ENCODE results near the gene INO80D.
"Not testable (repeated sequence)": the region's sequence is repeated elsewhere in the genome, so short reads cannot be mapped to it uniquely, and the experiment has no call there.

The INO80D gene

DNA sequence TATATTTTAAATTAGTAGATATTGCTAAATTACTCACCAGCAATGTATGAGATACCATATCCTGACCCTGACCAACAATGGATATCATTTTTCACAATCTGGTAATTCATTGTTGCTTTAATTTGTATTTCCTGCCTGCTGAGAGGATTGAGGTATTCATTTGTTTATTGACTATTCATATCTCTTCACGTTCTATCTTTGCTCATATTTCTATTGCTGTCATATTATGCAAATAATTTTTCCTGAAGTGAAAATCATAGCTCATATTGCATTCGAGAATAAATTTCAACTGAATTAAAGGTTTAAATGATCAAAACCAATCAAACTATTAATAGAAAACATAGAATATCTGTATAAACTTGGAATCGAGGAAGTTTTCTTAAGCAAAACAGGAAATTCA, 31.0 kb downstream of the INO80D start:
- H3K27ac ChIP-seq: no peak overlapping the region
- H3K9me3 ChIP-seq (ENCODE audit: control insufficient read depth, low read length): no peaks in the 10 kb centered on the region
- H3K4me3 ChIP-seq (ENCODE audit: low read depth, low read length): no peak overlapping the region
- H3K27me3 ChIP-seq (ENCODE audit: control insufficient read depth, insufficient read depth, low read length): no peaks in the 10 kb centered on the region
- H3K9ac ChIP-seq: no peak overlapping the region
- peaks cover 15% of the 10 kb centered on the region for H3K79me2 ChIP-seq
- H3K36me3 ChIP-seq (ENCODE audit: control insufficient read depth, insufficient read depth, low read length): no peaks in the 10 kb centered on the region
- TF ChIP-seq, protein P1, sequence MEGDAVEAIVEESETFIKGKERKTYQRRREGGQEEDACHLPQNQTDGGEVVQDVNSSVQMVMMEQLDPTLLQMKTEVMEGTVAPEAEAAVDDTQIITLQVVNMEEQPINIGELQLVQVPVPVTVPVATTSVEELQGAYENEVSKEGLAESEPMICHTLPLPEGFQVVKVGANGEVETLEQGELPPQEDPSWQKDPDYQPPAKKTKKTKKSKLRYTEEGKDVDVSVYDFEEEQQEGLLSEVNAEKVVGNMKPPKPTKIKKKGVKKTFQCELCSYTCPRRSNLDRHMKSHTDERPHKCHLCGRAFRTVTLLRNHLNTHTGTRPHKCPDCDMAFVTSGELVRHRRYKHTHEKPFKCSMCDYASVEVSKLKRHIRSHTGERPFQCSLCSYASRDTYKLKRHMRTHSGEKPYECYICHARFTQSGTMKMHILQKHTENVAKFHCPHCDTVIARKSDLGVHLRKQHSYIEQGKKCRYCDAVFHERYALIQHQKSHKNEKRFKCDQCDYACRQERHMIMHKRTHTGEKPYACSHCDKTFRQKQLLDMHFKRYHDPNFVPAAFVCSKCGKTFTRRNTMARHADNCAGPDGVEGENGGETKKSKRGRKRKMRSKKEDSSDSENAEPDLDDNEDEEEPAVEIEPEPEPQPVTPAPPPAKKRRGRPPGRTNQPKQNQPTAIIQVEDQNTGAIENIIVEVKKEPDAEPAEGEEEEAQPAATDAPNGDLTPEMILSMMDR (IDR thresholded peaks at IDR 0.05): no peak
- no peak overlapping the region for H2AFZ ChIP-seq
- H3K4me1 ChIP-seq: no peaks in the 10 kb centered on the region
- no peak overlapping the region for H3K4me2 ChIP-seq (ENCODE audit: low read length)

DNA sequence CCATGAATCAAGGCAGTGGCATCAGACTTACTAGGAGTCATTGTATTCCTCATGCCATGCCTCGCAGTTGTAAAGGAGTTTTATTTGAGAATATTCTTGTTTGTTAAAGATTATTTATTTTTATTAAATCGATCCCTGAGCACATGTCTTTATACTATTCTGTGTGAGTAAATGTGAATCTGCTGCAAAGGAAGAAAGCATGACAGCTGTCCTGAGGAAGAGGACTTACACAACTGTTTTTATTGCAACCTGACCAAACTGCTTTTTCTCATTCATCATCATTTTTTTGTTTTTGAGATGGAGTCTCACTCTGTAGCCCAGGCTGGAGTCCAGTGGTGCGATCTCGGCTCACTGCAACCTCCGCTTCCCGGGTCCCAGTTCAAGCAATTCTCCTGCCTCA, 34.1 kb downstream of the INO80D start:
- Histone ChIP-seq H3K4me2 (ENCODE audit: low read length) (no peak overlapping the region), H3K27ac (no peak overlapping the region), H3K4me3 (ENCODE audit: low read depth, low read length) (no peak overlapping the region), H2AFZ (no peak overlapping the region), H3K27me3 (ENCODE audit: control insufficient read depth, insufficient read depth, low read length) (no peaks in the 10 kb centered on the region), H3K9me3 (ENCODE audit: control insufficient read depth, low read length) (no peaks in the 10 kb centered on the region), H3K79me2 (peaks cover 26% of the 10 kb centered on the region), H3K36me3 (ENCODE audit: control insufficient read depth, insufficient read depth, low read length) (no peaks in the 10 kb centered on the region), H3K4me1 (no peaks in the 10 kb centered on the region), H3K9ac (no peak overlapping the region)
- TF ChIP-seq, protein P1 (IDR thresholded peaks at IDR 0.05): no peak

GRCh38 chr2:206049392-206049791, 36.6 kb downstream of the INO80D start:
- Histone ChIP-seq H3K9ac (no peak overlapping the region), H3K4me2 (ENCODE audit: low read length) (no peak overlapping the region), H3K27ac (no peak overlapping the region), H2AFZ (no peak overlapping the region), H3K36me3 (ENCODE audit: control insufficient read depth, insufficient read depth, low read length) (no peaks in the 10 kb centered on the region), H3K4me1 (no peaks in the 10 kb centered on the region), H3K27me3 (ENCODE audit: control insufficient read depth, insufficient read depth, low read length) (no peaks in the 10 kb centered on the region), H3K9me3 (ENCODE audit: control insufficient read depth, low read length) (no peaks in the 10 kb centered on the region), H3K79me2 (peaks cover 19% of the 10 kb centered on the region), H3K4me3 (ENCODE audit: low read depth, low read length) (no peak overlapping the region)
- TF ChIP-seq, protein P1 (IDR thresholded peaks at IDR 0.05): no peak

DNA sequence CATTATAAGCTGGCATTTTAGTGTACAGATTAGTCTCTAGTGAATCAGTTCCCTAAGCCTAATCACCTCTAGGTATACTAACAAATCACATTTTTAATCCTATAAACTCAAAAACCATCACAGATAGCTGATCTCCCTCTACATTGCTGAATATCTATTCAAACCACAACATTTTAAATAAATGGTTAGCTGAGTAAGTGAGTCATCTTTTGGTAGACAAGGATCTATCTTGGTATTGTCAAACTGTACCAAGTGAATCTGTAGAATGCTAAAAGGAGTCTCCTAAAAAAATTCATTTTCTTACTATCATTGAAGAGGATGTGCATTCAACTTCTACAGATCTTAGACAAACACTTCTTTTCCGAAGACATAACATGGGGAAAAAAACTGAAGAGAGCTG, 40.7 kb downstream of the INO80D start:
- H3K27ac ChIP-seq: no peak overlapping the region
- no peak overlapping the region for H3K9ac ChIP-seq
- no peaks in the 10 kb centered on the region for H3K9me3 ChIP-seq (ENCODE audit: control insufficient read depth, low read length)
- TF ChIP-seq, protein P1 (IDR thresholded peaks at IDR 0.05): no peak
- no peak overlapping the region for H3K4me2 ChIP-seq (ENCODE audit: low read length)
- H3K27me3 ChIP-seq (ENCODE audit: control insufficient read depth, insufficient read depth, low read length): no peaks in the 10 kb centered on the region
- peaks cover 22% of the 10 kb centered on the region for H3K79me2 ChIP-seq
- no peaks in the 10 kb centered on the region for H3K4me1 ChIP-seq
- no peak overlapping the region for H2AFZ ChIP-seq
- H3K4me3 ChIP-seq (ENCODE audit: low read depth, low read length): no peak overlapping the region
- H3K36me3 ChIP-seq (ENCODE audit: control insufficient read depth, insufficient read depth, low read length): no peaks in the 10 kb centered on the region

DNA sequence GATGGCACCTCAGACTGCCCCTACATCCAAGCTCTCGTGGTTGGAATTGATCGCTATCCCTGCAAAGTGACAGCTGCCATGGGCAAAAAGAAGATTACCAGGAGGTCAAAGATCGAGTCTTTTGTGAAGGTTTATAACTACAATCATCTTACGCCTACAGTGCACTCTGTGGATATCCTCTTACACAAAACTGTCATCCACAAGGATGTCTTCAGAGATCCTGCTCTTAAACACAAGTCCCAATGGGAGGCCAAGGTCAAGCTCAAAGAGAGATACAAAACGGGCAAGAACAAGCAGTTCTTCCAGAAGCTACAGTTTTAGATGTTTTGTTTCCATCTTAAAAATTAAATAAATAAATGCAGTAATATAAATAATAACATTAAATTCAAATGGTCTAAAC, 45.4 kb downstream of the INO80D start:
- Histone ChIP-seq H3K4me1 (no peaks in the 10 kb centered on the region), H3K4me3 (ENCODE audit: low read depth, low read length) (no peak overlapping the region), H3K9ac (no peak overlapping the region), H3K9me3 (ENCODE audit: control insufficient read depth, low read length) (no peaks in the 10 kb centered on the region), H3K27ac (no peak overlapping the region), H2AFZ (no peak overlapping the region), H3K36me3 (ENCODE audit: control insufficient read depth, insufficient read depth, low read length) (no peaks in the 10 kb centered on the region), H3K4me2 (ENCODE audit: low read length) (no peak overlapping the region), H3K79me2 (peaks cover 15% of the 10 kb centered on the region), H3K27me3 (ENCODE audit: control insufficient read depth, insufficient read depth, low read length) (no peaks in the 10 kb centered on the region)
- TF ChIP-seq, protein P1 (IDR thresholded peaks at IDR 0.05): no peak

DNA sequence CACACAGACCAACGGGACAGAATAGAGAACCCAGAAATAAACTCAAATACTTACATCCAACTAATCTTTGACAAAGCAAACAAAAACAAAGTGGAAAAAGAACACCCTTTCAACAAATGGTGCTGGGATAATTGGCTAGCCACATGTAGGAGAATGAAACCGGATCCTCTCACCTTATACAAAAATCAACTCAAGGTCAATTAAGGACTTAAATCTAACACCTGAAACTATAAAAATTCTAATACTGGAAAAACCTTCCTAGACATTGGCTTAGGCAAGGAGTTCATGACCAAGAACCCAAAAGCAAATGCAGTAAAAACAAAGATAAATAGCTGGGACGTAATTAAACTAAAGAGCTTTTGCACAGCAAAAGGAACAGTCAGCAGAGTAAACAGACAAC, 50.6 kb downstream of the INO80D start:
- H3K9ac ChIP-seq; H3K4me1 ChIP-seq; H3K27ac ChIP-seq; H3K4me3 ChIP-seq (ENCODE audit: low read depth, low read length); H3K4me2 ChIP-seq (ENCODE audit: low read length); H3K9me3 ChIP-seq (ENCODE audit: control insufficient read depth, low read length); H3K27me3 ChIP-seq (ENCODE audit: control insufficient read depth, insufficient read depth, low read length); H2AFZ ChIP-seq; H3K36me3 ChIP-seq (ENCODE audit: control insufficient read depth, insufficient read depth, low read length): not testable (repeated sequence)
- peaks cover 37% of the 10 kb centered on the region for H3K79me2 ChIP-seq

- H3K9me3 ChIP-seq (ENCODE audit: control insufficient read depth, low read length); H3K4me1 ChIP-seq; H3K27me3 ChIP-seq (ENCODE audit: control insufficient read depth, insufficient read depth, low read length); H3K4me2 ChIP-seq (ENCODE audit: low read length); H2AFZ ChIP-seq; H3K4me3 ChIP-seq (ENCODE audit: low read depth, low read length); H3K9ac ChIP-seq; H3K36me3 ChIP-seq (ENCODE audit: control insufficient read depth, insufficient read depth, low read length); H3K27ac ChIP-seq: not testable (repeated sequence)
- H3K79me2 ChIP-seq: peaks cover 41% of the 10 kb centered on the region
Measured at GRCh38 chr2:206033452-206033851, 52.5 kb downstream of the INO80D start.
